GM03348 (cell line): ENCODE results near the gene PFDN4.

Experiments used
- DNase-seq: peaks from one replicate; pipeline ENCODE4 v3.0.0; 2012; ENCODE audit warnings: low spot score

PFDN4 gene

GRCh38 chr20:54268941-54269340, 61.1 kb downstream of the PFDN4 start:
- no peak for DNase-seq
